T-helper 1 cell treated with Interleukin-12 subunit alpha and Interleukin-12 subunit beta and Interleukin-4 antibody, amounts not matched to agents 30 ng/mL and 1 ng/mL, for 36 hours (primary cell): ENCODE results near the gene TSPAN10. TPM values are rescaled to one million over a fixed set of nuclear protein-coding genes. Genes with fewer than 3 reads are reported as not detected.
"Not testable (repeated sequence)": the region's sequence is repeated elsewhere in the genome, so short reads cannot be mapped to it uniquely, and the experiment has no call there.

Experiments
- intact Hi-C: fragments of 100-400 bp; cut with micrococcal nuclease; formaldehyde crosslinking; loops from one replicate; pipeline ENCODE4 v1.15.1; 2024
- total RNA-seq: library from RNA; stranded (reverse); gene quantifications from 2 replicates; pipeline ENCODE4 v1.2.3, GENCODE V29; 2022

Gene TSPAN10
- 0.37 and 0.47 TPM in 2 replicates for total RNA-seq

- intact Hi-C loops, result loop anchor here (1.0 kb wide), 2 partner anchors 30 to 47 kb away; partner anchors contain the start of genes ARL16, CCDC137 and OXLD1
Measured at GRCh38 chr17:81636505-81637288, at the start of gene TSPAN10, which contains the start of gene NPLOC4. Gene TSPAN10, plus strand, starts transcription at chr17:81637196. Its CDS starts 5,217 bp downstream, at chr17:81642413. Gene NPLOC4, minus strand, starts transcription at chr17:81637112. Its CDS starts 182 bp downstream, at chr17:81636930.

- intact Hi-C loops, result no loop called here
Measured at GRCh38 chr17:81589612-81590011, 47.4 kb upstream of the TSPAN10 start.

- intact Hi-C loops, result no loop called here
Measured at GRCh38 chr17:81590121-81590520, 46.9 kb upstream of the TSPAN10 start.

DNA sequence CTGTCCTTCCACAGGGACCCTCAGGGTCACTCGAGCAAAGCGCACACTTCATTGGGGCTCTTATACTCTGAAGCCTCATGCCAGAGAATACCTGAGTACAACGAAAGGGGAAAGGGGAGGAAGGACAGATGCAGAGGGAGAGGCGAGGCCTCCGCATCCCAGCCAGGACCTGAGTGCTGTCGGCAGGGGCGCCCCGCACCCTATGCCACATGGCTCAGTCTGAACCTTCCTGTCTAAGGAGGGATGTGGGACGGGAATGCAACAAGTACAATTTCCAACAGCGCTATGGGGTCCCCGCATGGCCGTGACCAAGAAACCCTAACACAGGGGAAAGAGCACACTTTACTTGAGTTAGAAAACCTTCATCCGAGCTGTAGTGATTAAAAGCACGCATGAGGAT is 45.0 kb upstream of the TSPAN10 start:
- intact Hi-C loops, result no loop called here

- intact Hi-C loops, result no loop called here
Measured at GRCh38 chr17:81593105-81593871, 43.7 kb upstream of the TSPAN10 start.

- intact Hi-C loops, result no loop called here
Measured at GRCh38 chr17:81599719-81600486, 37.1 kb upstream of the TSPAN10 start.

DNA sequence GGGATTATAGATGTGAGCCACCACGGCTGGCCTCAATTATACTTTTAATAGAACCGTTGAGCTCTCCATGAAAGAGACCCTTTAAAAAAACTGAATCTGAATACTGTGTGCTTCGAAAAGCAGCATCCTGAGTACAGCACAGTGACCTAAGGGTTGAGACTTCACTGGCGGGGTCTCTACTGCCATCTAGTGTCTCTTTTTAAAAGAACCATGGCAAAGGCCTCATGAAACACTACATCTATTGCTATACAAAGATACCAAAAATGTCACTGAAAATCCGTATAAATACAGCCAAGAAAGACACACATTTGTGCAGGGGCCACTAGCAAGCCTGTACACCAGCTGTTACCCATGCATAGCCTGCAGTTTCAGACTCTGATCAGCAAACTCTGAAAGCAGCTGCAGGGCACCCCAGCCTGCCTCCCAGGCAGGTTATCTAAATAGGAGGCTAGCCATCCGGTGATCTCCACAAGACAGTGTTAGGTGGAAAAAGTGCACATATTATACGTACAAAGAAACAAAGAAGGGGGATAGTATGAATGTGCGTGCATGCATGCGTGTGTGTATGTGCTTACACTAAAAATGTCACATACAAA is 35.4 kb upstream of the TSPAN10 start:
- intact Hi-C loops, result loop anchor here (1.0 kb wide), 3 partner anchors 48 to 348 kb away; no protein-coding TSS in a partner anchor

- intact Hi-C loops, result no loop called here
Measured at GRCh38 chr17:81603846-81604610, 33.0 kb upstream of the TSPAN10 start.

DNA sequence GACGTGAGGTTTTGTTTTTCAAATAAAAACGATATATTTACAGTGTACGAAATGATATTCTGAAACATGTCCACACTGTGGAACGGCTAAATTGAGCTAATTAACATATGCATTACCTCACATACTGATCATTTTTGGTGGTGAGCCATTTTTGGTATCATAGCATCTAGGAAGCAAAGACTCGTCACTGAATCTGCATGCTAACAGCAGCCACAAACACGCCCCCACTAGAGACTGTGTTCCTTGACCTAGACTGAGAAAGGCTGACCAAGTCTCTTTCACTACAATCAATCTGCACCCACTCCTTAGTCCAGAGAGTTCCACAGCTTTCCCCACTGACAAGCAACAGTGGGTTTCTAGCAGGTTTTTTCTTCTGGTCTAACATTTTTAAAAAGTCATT is 29.6 kb upstream of the TSPAN10 start:
- intact Hi-C loops, result no loop called here

- intact Hi-C loops, result no loop called here
Measured at GRCh38 chr17:81608082-81608481, 28.9 kb upstream of the TSPAN10 start.

GRCh38 chr17:81608605-81609004 is 28.4 kb upstream of the TSPAN10 start:
- intact Hi-C loops, result no loop called here

DNA sequence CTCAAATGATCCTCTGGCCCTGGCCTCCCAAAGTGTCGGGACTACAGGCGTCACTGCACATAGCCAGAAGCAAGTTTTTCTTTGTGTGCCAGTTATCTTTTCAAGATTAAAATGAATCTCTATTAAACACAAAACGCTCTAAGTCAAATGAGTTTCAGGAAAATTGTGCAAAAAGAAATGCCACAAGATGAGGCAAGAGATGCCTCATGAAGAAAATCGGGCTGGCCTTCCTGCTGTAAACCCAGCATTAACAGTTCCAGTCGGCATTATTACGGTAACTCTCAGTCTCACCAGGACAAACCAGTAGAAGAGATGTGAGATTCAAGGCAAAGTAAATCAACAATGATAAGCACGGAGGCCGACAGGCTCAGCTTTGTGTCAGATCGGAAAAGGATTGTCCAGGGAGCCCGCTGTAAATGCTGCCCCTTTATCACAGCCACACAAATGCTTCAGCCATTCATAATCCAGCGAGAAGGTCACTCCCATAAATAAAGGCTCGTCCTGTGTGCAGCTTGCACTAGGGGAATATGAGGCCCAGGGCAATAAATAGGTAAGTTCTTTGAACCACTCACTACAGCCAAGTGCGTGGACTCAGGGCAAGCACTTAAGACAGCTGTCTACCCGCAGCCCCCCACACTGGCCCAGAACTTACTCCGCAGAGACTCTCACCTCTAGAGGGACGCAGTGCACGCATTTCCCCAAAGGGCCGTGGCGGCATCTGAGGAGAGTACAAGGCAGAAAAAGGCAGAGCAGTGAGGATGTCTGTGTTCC is 27.3 kb upstream of the TSPAN10 start:
- intact Hi-C loops, result no loop called here

- intact Hi-C loops, result no loop called here
Measured at GRCh38 chr17:81612172-81612970, 24.6 kb upstream of the TSPAN10 start.

DNA sequence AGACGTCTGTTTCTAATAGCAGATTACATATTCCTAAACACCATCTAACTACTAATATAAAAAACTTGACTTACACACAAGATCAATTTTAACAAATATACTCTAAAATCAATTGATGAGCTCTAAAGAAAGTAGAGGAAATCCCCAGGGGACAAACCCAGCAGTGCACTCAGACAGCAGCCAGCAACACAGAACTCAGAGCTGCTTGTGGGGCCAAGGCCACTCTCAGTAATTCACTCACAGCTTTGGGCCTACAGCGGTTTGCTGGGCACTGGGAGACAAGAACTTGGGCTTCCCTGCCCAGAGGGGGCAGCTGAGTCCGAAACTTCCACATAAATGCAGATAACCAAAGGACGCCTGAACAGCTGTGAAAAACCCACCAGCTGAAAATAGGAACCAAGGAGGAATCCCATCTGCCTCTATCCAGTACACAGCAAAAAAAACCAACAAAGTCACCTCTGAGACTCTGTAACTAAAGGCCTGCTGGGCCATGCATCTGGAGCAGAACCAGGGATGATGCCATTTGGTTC is 21.5 kb upstream of the TSPAN10 start:
- intact Hi-C loops, result no loop called here

DNA sequence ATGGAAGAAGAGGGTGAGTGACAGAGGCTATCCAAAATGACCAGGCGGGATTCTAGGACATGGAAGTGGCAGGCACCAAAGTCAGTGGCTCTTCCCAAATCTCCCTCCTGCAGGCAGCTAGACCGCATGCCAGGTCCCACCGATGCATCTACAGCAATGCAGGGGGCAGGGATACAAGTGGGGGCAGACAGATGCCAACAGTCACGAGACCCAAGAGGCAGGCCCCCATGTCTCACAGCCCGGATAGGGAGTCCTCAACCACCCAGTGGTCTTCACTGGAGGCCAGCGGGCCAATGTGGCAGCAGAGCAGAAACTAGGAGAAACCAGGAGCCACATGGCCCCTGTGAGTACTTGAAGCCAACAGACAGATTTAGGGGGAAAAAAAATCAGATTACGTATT is 20.1 kb upstream of the TSPAN10 start:
- intact Hi-C loops, result no loop called here

DNA sequence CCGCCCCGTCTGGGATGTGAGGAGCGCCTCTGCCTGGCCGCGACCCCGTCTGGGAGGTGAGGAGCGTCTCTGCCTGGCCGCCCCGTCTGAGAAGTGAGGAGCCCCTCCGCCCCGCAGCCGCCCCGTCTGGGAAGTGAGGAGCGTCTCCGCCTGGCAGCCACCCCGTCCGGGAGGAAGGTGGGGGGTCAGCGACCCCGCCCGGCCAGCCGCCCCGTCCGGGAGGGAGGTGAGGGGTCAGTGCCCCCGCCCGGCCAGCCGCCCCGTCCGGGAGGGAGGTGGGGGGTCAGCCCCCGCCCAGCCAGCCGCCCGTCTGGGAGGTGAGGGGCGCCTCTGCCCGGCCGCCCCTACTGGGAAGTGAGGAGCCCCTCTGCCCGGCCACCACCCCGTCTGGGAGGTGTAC is 18.7 kb upstream of the TSPAN10 start:
- intact Hi-C loops, result not testable (repeated sequence)

DNA sequence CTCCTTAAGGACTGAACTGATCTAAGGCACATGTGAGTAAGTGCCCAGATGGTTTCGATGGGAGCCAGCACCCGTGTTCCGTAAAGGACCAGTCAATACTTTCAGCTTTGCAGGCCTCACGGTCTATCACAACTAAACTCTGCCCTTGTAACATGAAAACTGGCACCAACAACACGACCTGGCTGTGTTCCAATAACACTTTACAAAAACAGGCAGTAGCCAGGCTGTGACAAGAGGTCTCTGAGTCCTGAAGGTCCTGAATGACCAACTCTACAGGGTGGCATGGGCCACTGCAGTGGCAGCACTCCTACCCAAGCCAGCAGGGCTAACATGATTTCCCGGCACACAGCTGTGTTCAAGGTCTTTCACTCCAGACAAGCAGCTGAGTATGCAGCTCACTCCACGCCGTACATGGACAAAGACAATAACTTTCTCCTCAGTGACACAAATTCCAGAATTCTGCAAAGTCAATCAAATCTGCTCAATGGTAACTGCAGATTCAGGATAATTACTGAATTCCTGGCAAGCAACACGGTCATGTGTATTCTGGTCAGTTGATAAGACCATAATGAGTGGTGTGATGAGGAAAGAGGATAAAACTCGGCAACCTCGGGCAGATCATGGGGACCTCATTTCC is 15.4 kb upstream of the TSPAN10 start:
- intact Hi-C loops, result no loop called here

DNA sequence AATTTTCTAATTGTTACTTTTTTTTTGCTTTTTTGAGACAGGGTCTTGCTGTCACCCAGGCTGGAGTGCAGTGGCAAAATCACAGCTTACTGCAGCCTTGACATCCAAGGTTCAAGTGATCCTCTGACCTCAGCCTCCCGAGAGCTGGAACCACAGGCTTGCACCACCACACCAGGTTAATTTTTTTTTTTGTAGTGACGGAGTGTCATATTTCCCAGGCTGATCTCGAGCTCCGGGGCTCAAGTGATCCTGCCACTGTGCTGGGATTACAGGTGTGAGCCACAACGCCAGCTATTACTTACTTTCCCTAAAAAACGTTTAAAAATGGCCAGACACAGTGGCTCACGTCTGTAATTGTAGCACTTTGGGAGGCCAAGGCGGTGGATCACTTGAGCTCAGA is 6.7 kb upstream of the TSPAN10 start:
- intact Hi-C loops, result no loop called here
